ENCODE measurements around the gene SMAD4.
"Not testable (repeated sequence)": the region's sequence is repeated elsewhere in the genome, so short reads cannot be mapped to it uniquely, and the experiment has no call there.

Gene SMAD4

GRCh38 chr18:51029694-51030536 lies at the start of gene SMAD4:
SMAD4 (plus strand) TSS chr18:51030213; CDS start chr18:51047047, 16,834 bp downstream.
- DNase-seq = peak; percentile 94

- no peak for DNase-seq
These were observed 48.6 kb upstream of the SMAD4 start for GRCh38 chr18:50981381-50981780.

- DNase-seq = no peak
These were observed 47.8 kb upstream of the SMAD4 start for GRCh38 chr18:50982086-50982801.

- peak; percentile 49 for DNase-seq
These were observed 47.2 kb upstream of the SMAD4 start for GRCh38 chr18:50982802-50983179.

GRCh38 chr18:50986360-50987087 lies 43.5 kb upstream of the SMAD4 start:
- DNase-seq = no peak

GRCh38 chr18:50987261-50987660 lies 42.8 kb upstream of the SMAD4 start:
- DNase-seq = no peak

- no peak for DNase-seq
These were observed 40.3 kb upstream of the SMAD4 start for GRCh38 chr18:50989711-50990110.

- no peak for DNase-seq
These were observed 37.7 kb upstream of the SMAD4 start for GRCh38 chr18:50992351-50992762.

- DNase-seq = no peak
These were observed 36.0 kb upstream of the SMAD4 start for GRCh38 chr18:50994031-50994430.

- not testable (repeated sequence) for DNase-seq
These were observed 26.8 kb upstream of the SMAD4 start for GRCh38 chr18:51003174-51003573.

- DNase-seq = no peak
These were observed 23.8 kb upstream of the SMAD4 start for GRCh38 chr18:51006061-51006818.

GRCh38 chr18:51006948-51007789 lies 22.8 kb upstream of the SMAD4 start:
- DNase-seq = peak; percentile 59

- DNase-seq = no peak
These were observed 22.2 kb upstream of the SMAD4 start for GRCh38 chr18:51007790-51008139.

- no peak for DNase-seq
These were observed 20.9 kb upstream of the SMAD4 start for GRCh38 chr18:51009072-51009471.

GRCh38 chr18:51010218-51010617 lies 19.8 kb upstream of the SMAD4 start:
- DNase-seq = no peak

- no peak for DNase-seq
These were observed 18.3 kb upstream of the SMAD4 start for GRCh38 chr18:51011709-51012108.

- no peak for DNase-seq
These were observed 17.6 kb upstream of the SMAD4 start for GRCh38 chr18:51012441-51012840.

GRCh38 chr18:51013259-51013658 lies 16.8 kb upstream of the SMAD4 start:
- DNase-seq = no peak

GRCh38 chr18:51017140-51017879 lies 12.7 kb upstream of the SMAD4 start:
- DNase-seq = no peak

- DNase-seq = no peak
These were observed 9.5 kb upstream of the SMAD4 start for GRCh38 chr18:51020536-51020935.

Measured in hematopoietic multipotent progenitor cell treated with erythropoietin and hydrocortisone succinate and interleukin-3 and kit ligand, for 8 days (in vitro differentiated cells).